Aorta (tissue), 4 donors: ENCODE results near the gene METTL15. TPM values are rescaled to one million over a fixed set of nuclear protein-coding genes. Genes with fewer than 3 reads are reported as not detected.

Experiments used
- polyA plus RNA-seq, 2 donors: library from polyadenylated mRNA; stranded (reverse); fragments of 200-250 nt; gene quantifications; one replicate each; pipeline ENCODE4 v1.2.3, GENCODE V29; 2013
- total RNA-seq, 2 donors: library from RNA; stranded (reverse); fragmentation: NEBNext Ultra II Directional; extraction: Animal tissue kit (Norgen Biotek cat#: 25700); gene quantifications; one replicate each; pipeline ENCODE4 v1.2.1, GENCODE V29; 2021
- donor health status: healthy with polysubstance abuse.
- donor health status: Bipolar disorder and iron deficiency.
- donor health status: DM: no; HTN: no; CAD: no.
- donor health status: DM: yes; HTN: yes; CAD: no.

The METTL15 gene
- total and polyA plus RNA-seq, 4 donors = 2.4 to 19.2 (median 10.5) TPM

Other genes starting within 250 kb of the METTL15 start
- gene KIF18A, start 232 bp upstream of the METTL15 start, total RNA-seq = 1 to 10 TPM in 1 of 2 donors, under 1 TPM in 1; 0.60 to 1.0 TPM
- gene KIF18A, start 232 bp upstream of the METTL15 start, polyA plus RNA-seq = under 1 TPM; 0.05 to 0.88 TPM